A549 (cell line): Measurements from ENCODE around the gene TXNL4B.

Experiments
- CHD2 ChIP-seq: fragments of 150-350 bp; IDR thresholded peaks from 2 replicates; pipeline ENCODE4 v1.6.1; 2014; ENCODE audit warnings: low read length; ENCODE audit not compliant: partially characterized antibody
- CHD4 ChIP-seq: fragments of 200-600 bp; sonication (generic); IDR thresholded peaks from 2 replicates; pipeline ENCODE4 v1.6.1; 2016; ENCODE audit warnings: antibody characterized with exemption, mild to moderate bottlenecking, borderline replicate concordance
- CTCF ChIP-seq: fragments of >200 bp; sonication (Bioruptor Twin); formaldehyde crosslinking; IDR thresholded peaks from 3 replicates; pipeline ENCODE4 v1.5.1; 2016
- FOSB ChIP-seq: fragments of 250-450 bp; sonication (Bioruptor Pico); IDR thresholded peaks from 2 replicates; pipeline ENCODE4 v1.5.0; 2020; ENCODE audit warnings: mild to moderate bottlenecking, moderate library complexity
- JUN ChIP-seq, 2 experiments: fragments of >200 bp; sonication (Bioruptor Twin); formaldehyde crosslinking; IDR thresholded peaks; 2 replicates in 1 of 2; 3 replicates in 1 of 2; pipeline ENCODE4 v1.6.1; 2016 to 2017
- MYC ChIP-seq: IDR thresholded peaks from 2 replicates; pipeline ENCODE4 v1.6.1; 2012; ENCODE audit warnings: mild to moderate bottlenecking, inconsistent platforms, low read length, improper control_type of control experiment, borderline replicate concordance
- PBX3 ChIP-seq: IDR thresholded peaks from 2 replicates; pipeline ENCODE4 v1.6.1; 2012
- POLR2A ChIP-seq: IDR thresholded peaks from 2 replicates; pipeline ENCODE4 v1.6.1; 2012; ENCODE audit warnings: mild to moderate bottlenecking, low read length
- POLR2AphosphoS2 ChIP-seq: conservative IDR thresholded peaks from 2 replicates; pipeline ENCODE4 v1.6.1; 2012; ENCODE audit warnings: low read length, improper control_type of control experiment, inconsistent platforms
- RAD21 ChIP-seq, 2 experiments: fragments of >200 bp in 1 of 2; sonication (Bioruptor Twin) in 1 of 2; formaldehyde crosslinking in 1 of 2; IDR thresholded peaks in 1 of 2; conservative IDR thresholded peaks in 1 of 2; 2 replicates in 1 of 2; 3 replicates in 1 of 2; pipeline ENCODE4 v1.6.1; 2012 to 2018; ENCODE audit warnings: inconsistent platforms in 1 of 2
- REST ChIP-seq: fragments of 200-600 bp; sonication (generic); IDR thresholded peaks from 2 replicates; pipeline ENCODE4 v1.6.1; 2016; ENCODE audit warnings: antibody characterized with exemption, mild to moderate bottlenecking, moderate library complexity
- ZFP36 ChIP-seq: fragments of 450-650 bp; IDR thresholded peaks from 2 replicates; pipeline ENCODE4 v1.6.1; 2014; ENCODE audit warnings: borderline replicate concordance; ENCODE audit not compliant: partially characterized antibody
- TF ChIP-seq, protein P1 (sequence below): IDR thresholded peaks from 2 replicates; pipeline ENCODE4 v1.6.1; 2012; ENCODE audit warnings: low read depth, borderline replicate concordance
- TF ChIP-seq, protein P2 (sequence below): fragments of 250-450 bp; sonication (Bioruptor Pico); IDR thresholded peaks from 2 replicates; pipeline ENCODE4 v1.5.0; 2021; ENCODE audit warnings: mild to moderate bottlenecking, moderate library complexity, borderline replicate concordance

- no peak for TF ChIP-seq CTCF
- TF ChIP-seq ZFP36 = no peak
- TF ChIP-seq POLR2AphosphoS2 = no peak
- no peak for TF ChIP-seq REST
- no peak for TF ChIP-seq RAD21 (conservative IDR thresholded peaks at IDR 0.05 in 1 of 2, IDR thresholded peaks at IDR 0.05 in 1 of 2)
- TF ChIP-seq, protein P1, sequence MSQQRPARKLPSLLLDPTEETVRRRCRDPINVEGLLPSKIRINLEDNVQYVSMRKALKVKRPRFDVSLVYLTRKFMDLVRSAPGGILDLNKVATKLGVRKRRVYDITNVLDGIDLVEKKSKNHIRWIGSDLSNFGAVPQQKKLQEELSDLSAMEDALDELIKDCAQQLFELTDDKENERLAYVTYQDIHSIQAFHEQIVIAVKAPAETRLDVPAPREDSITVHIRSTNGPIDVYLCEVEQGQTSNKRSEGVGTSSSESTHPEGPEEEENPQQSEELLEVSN = no peak
- no peak for TF ChIP-seq MYC
- TF ChIP-seq, protein P2, sequence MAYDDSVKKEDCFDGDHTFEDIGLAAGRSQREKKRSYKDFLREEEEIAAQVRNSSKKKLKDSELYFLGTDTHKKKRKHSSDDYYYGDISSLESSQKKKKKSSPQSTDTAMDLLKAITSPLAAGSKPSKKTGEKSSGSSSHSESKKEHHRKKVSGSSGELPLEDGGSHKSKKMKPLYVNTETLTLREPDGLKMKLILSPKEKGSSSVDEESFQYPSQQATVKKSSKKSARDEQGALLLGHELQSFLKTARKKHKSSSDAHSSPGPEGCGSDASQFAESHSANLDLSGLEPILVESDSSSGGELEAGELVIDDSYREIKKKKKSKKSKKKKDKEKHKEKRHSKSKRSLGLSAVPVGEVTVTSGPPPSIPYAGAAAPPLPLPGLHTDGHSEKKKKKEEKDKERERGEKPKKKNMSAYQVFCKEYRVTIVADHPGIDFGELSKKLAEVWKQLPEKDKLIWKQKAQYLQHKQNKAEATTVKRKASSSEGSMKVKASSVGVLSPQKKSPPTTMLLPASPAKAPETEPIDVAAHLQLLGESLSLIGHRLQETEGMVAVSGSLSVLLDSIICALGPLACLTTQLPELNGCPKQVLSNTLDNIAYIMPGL (CRISPR knock-in tag) = no peak
- no peak for TF ChIP-seq FOSB (CRISPR knock-in tag)
- no peak for TF ChIP-seq CHD4
- no peak for TF ChIP-seq POLR2A
- no peak for TF ChIP-seq JUN (IDR thresholded peaks at IDR 0.05)
- no peak for TF ChIP-seq CHD2
- no peak for TF ChIP-seq PBX3
Measured at GRCh38 chr16:72122308-72122707, 28.9 kb upstream of the TXNL4B start.
